ENCODE measurements around the gene ZNF564. TPM values are rescaled to one million over a fixed set of nuclear protein-coding genes. Genes with fewer than 3 reads are reported as not detected.

Gene ZNF564
- total and polyA plus RNA-seq, 9 donors: 7.2 to 23.2 (median 15.2) TPM

- Histone ChIP-seq H3K9me3 (no peaks in the 10 kb centered on the region), H3K27me3 (no peaks in the 10 kb centered on the region), H3K4me3 (no peak overlapping the region), H3K36me3 (no peaks in the 10 kb centered on the region), H3K27ac (no peak overlapping the region), H3K4me1 (ENCODE audit: insufficient read depth) (peaks cover 8% of the 10 kb centered on the region)
- no peak for TF ChIP-seq EP300 (IDR thresholded peaks at IDR 0.05)
- no peak for TF ChIP-seq CTCF (IDR thresholded peaks at IDR 0.05)
- TF ChIP-seq POLR2A (IDR thresholded peaks at IDR 0.05): no peak
- intact Hi-C loops (cut with DNase I): no loop called here
- no peak for DNase-seq
- WGBS, 3 donors: 89 to 94% (median 94%) methylated on average over 5 of the region's 5 CpGs
Measured at GRCh38 chr19:12546068-12546467, 5.2 kb downstream of the ZNF564 start.

GRCh38 chr19:12545267-12545666 is 6.0 kb downstream of the ZNF564 start:
- 88 to 91% (median 88%) methylated on average over 8 of the region's 8 CpGs for WGBS, 3 donors
- intact Hi-C loops (cut with DNase I): no loop called here
- no peak for DNase-seq
- no peaks in the 10 kb centered on the region for H3K36me3 ChIP-seq
- H3K4me1 ChIP-seq (ENCODE audit: insufficient read depth): peaks cover 8% of the 10 kb centered on the region
- H3K27me3 ChIP-seq: no peaks in the 10 kb centered on the region
- no peaks in the 10 kb centered on the region for H3K9me3 ChIP-seq
- H3K27ac ChIP-seq: no peak overlapping the region
- H3K4me3 ChIP-seq: no peak overlapping the region
- TF ChIP-seq EP300 (IDR thresholded peaks at IDR 0.05) (no peak), CTCF (IDR thresholded peaks at IDR 0.05) (no peak), POLR2A (IDR thresholded peaks at IDR 0.05) (no peak)

GRCh38 chr19:12544401-12544876 is 6.8 kb downstream of the ZNF564 start:
- Histone ChIP-seq H3K9me3 (no peaks in the 10 kb centered on the region), H3K4me3 (no peak overlapping the region), H3K4me1 (ENCODE audit: insufficient read depth) (peaks cover 4% of the 10 kb centered on the region), H3K27ac (no peak overlapping the region), H3K36me3 (no peaks in the 10 kb centered on the region), H3K27me3 (no peaks in the 10 kb centered on the region)
- WGBS, 3 donors: 52 to 63% (median 54%) methylated on average over 5 of the region's 5 CpGs
- intact Hi-C loops (cut with DNase I): no loop called here
- DNase-seq: no peak
- TF ChIP-seq CTCF (IDR thresholded peaks at IDR 0.05): no peak
- no peak for TF ChIP-seq POLR2A (IDR thresholded peaks at IDR 0.05)
- TF ChIP-seq EP300 (IDR thresholded peaks at IDR 0.05): no peak

- Histone ChIP-seq H3K4me3 (no peak overlapping the region), H3K36me3 (no peaks in the 10 kb centered on the region), H3K9me3 (no peaks in the 10 kb centered on the region), H3K27me3 (no peaks in the 10 kb centered on the region), H3K27ac (no peak overlapping the region), H3K4me1 (ENCODE audit: insufficient read depth) (peaks cover 1% of the 10 kb centered on the region)
- no peak for TF ChIP-seq EP300 (IDR thresholded peaks at IDR 0.05)
- TF ChIP-seq CTCF (IDR thresholded peaks at IDR 0.05): no peak
- TF ChIP-seq POLR2A (IDR thresholded peaks at IDR 0.05): no peak
- intact Hi-C loops (cut with DNase I): no loop called here
- DNase-seq: no peak
- WGBS, 3 donors: 89 to 95% (median 93%) methylated on average over 1 of the region's 1 CpG
Measured at GRCh38 chr19:12543855-12544254, 7.4 kb downstream of the ZNF564 start.

Measured in ovary (tissue), 9 donors.